K562 (cell line): Measurements from ENCODE around the gene POLR1A. TPM values are rescaled to one million over a fixed set of nuclear protein-coding genes. Genes with fewer than 3 reads are reported as not detected.

Experiments
- ARID1B ChIP-seq: fragments of 450-650 bp; IDR thresholded peaks from 2 replicates; pipeline ENCODE4 v1.6.1; 2016; ENCODE audit warnings: antibody characterized with exemption, mild to moderate bottlenecking, inconsistent platforms
- ATF7 ChIP-seq: fragments of 450-650 bp; IDR thresholded peaks from 2 replicates; pipeline ENCODE4 v1.7.1; 2014; ENCODE audit warnings: mild to moderate bottlenecking, moderate library complexity
- EHMT2 ChIP-seq: fragments of 450-650 bp; IDR thresholded peaks from 2 replicates; pipeline ENCODE4 v1.6.1; 2018; ENCODE audit warnings: antibody characterized with exemption
- GABPA ChIP-seq: fragments of 200-800 bp; sonication (Bioruptor generic); conservative IDR thresholded peaks from 2 replicates; pipeline ENCODE4 v1.6.1; 2016; ENCODE audit warnings: low read depth, missing genetic modification characterization, missing compliant biosample characterization
- HDAC1 ChIP-seq, 2 experiments: fragments of 450-650 bp; IDR thresholded peaks; 2 replicates each; pipeline ENCODE4 v1.6.1; 2016 to 2017; ENCODE audit warnings: inconsistent platforms in 1 of 2, mild to moderate bottlenecking in 1 of 2, moderate library complexity in 1 of 2
- MGA ChIP-seq: fragments of 450-650 bp; IDR thresholded peaks from 2 replicates; pipeline ENCODE4 v1.6.1; 2016; ENCODE audit warnings: mild to moderate bottlenecking, moderate library complexity
- NR4A1 ChIP-seq, 2 experiments: fragments of 250-450 bp in 1 of 2; fragments of 450-650 bp in 1 of 2; sonication (Bioruptor Pico) in 1 of 2; IDR thresholded peaks; 2 replicates each; pipeline versions ENCODE4 v1.4.0 to v1.6.1; 2016 to 2020; ENCODE audit warnings: mild to moderate bottlenecking in 2 of 2, missing compliant biosample characterization in 1 of 2, missing genetic modification characterization in 1 of 2, moderate library complexity in 1 of 2
- PRDM10 ChIP-seq: fragments of 450-650 bp; IDR thresholded peaks from 2 replicates; pipeline ENCODE4 v1.6.1; 2018; ENCODE audit not compliant: partially characterized antibody
- RCOR1 ChIP-seq, 2 experiments: IDR thresholded peaks; 2 replicates each; pipeline ENCODE4 v1.6.1; 2012; ENCODE audit warnings: low read depth in 2 of 2, low read length in 2 of 2, borderline replicate concordance in 1 of 2, improper control_type of control experiment in 1 of 2
- SREBF1 ChIP-seq: fragments of 150-350 bp; IDR thresholded peaks from 2 replicates; pipeline ENCODE4 v1.6.1; 2014; ENCODE audit warnings: antibody characterized with exemption, low read depth, low read length, borderline replicate concordance
- polyA plus RNA-seq, 8 experiments: library from polyadenylated mRNA; depleted of rRNA in 4 of 8; stranded (reverse) in 5 of 8; unstranded in 3 of 8; fragments of >200 nt; fragmentation: Nextera tagmentation in 2 of 8; fragmentation: Illumina TruSeq in 1 of 8; extraction: Ambion mirVana in 2 of 8; extraction: Trizol in 1 of 8; gene quantifications; 2 replicates each; pipeline versions ENCODE4 v1.2.1 to v1.2.3, GENCODE V29; 2011 to 2014; ENCODE audit warnings: inconsistent platforms in 1 of 8, missing spikeins in 1 of 8
- total RNA-seq, 7 experiments: library from RNA; depleted of rRNA in 6 of 7; stranded (reverse); fragments of >200 nt in 6 of 7; fragmentation: Illumina TruSeq in 2 of 7; extraction: Trizol in 2 of 7; gene quantifications; 2 replicates each; pipeline versions ENCODE4 v1.2.1 to v1.2.3, GENCODE V29; 2011 to 2021; ENCODE audit warnings: low replicate concordance in 1 of 7

The POLR1A gene
- total and polyA plus RNA-seq, 9 of the 15 experiments (the other 6 are each of a cell fraction or from before 2014, with no cell fraction given), result 3.0 to 72.1 (median 21.8) TPM

GRCh38 chr2:86000131-86000937, 105.4 kb downstream of the POLR1A start (continued):
- TF ChIP-seq MGA (peak; percentile 54; the same call in 1 of the 2 replicates), NR4A1 (CRISPR knock-in tag; IDR thresholded peaks at IDR 0.05) (no peak), NR4A1 (tag; IDR thresholded peaks at IDR 0.05) (0 out of 2 replicates have a peak, but pooled peaks have one; percentile 31), PRDM10 (peak; percentile 64), EHMT2 (no peak), HDAC1 (IDR thresholded peaks at IDR 0.05) (no peak), GABPA (peak; percentile 60), ATF7 (peak; percentile 64), RCOR1 (IDR thresholded peaks at IDR 0.05; ENCODE audit: borderline replicate concordance in 1 of 2, low read depth in 2 of 2, low read length in 2 of 2) (peak in 1 of 2 experiments; percentile 71; a peak in 2 of 4 replicates), ARID1B (peak; percentile 46), SREBF1 (no peak)
